HepG2 (cell line): ENCODE measurements around the gene PLCB1. TPM values are rescaled to one million over a fixed set of nuclear protein-coding genes. Genes with fewer than 3 reads are reported as not detected.

Experiments used
- ATAC-seq: fragments of 200-7000 bp; cut with Tn5 transposase; 3 replicates; pipeline ENCODE4 v1.9.1; 2020; ENCODE audit warnings: mild to moderate bottlenecking, moderate library complexity
- BruUV-seq: library from RNA; stranded (reverse); fragments of 400-500 nt; replicated peaks from 2 replicates; lab custom pipeline; 2021; lab: Mats Ljungman, UMichigan
- CTCF ChIA-PET: fragments of 300-600 bp; formaldehyde crosslinking; extraction: SDS; loops from one replicate; lab custom pipeline; 2021; ENCODE audit warnings: low total read pairs, inconsistent platforms, low intra/inter-chr PET ratio; lab: Yijun Ruan, JAX
- POLR2A ChIA-PET: fragments of 350-600 bp; sonication (Branson Sonifier 250); formaldehyde crosslinking; loops from one replicate; lab custom pipeline; 2020; ENCODE audit warnings: antibody characterized with exemption, inconsistent platforms; lab: Yijun Ruan, JAX
- DNase-seq: peaks from one replicate; pipeline ENCODE4 v3.0.0-alpha.2; 2015; ENCODE audit warnings: low spot score
- FAIRE-seq: peaks from 3 replicates; lab custom pipeline; 2011; peaks lifted over from hg19 to GRCh38; lab: Jason Lieb, UNC
- H2AFZ ChIP-seq: one replicate; pipeline ENCODE4 v1.6.1; 2011; ENCODE audit warnings: low read length, inconsistent platforms
- H3K27ac ChIP-seq: fragments of 300-600 bp; 3 replicates; pipeline ENCODE4 v1.8.0; 2011; ENCODE audit warnings: mixed run types, mild to moderate bottlenecking, mixed read lengths, low read length, inconsistent platforms; ENCODE audit not compliant: insufficient read depth; ENCODE audit errors: extremely low read length
- H3K27me3 ChIP-seq, 2 experiments: fragments of 200-600 bp in 1 of 2; 2 replicates in 1 of 2; 3 replicates in 1 of 2; pipeline versions ENCODE4 v1.6.0 to v1.8.0; 2011; ENCODE audit warnings: low read length in 2 of 2, mild to moderate bottlenecking in 2 of 2, moderate library complexity in 2 of 2, inconsistent platforms in 1 of 2; ENCODE audit not compliant: insufficient read depth in 2 of 2, control insufficient read depth in 1 of 2
- H3K36me3 ChIP-seq, 2 experiments: fragments of 200-600 bp in 1 of 2; replicated peaks in 1 of 2; 2 replicates in 1 of 2; 3 replicates in 1 of 2; pipeline versions ENCODE4 v1.5.1 to v1.8.0; 2011; ENCODE audit warnings: low read length in 2 of 2, inconsistent platforms in 1 of 2; ENCODE audit not compliant: insufficient read depth in 2 of 2, control insufficient read depth in 1 of 2
- H3K4me1 ChIP-seq: 2 replicates; pipeline ENCODE4 v1.5.1; 2012; ENCODE audit warnings: low read length, inconsistent platforms; ENCODE audit not compliant: insufficient read depth
- H3K4me2 ChIP-seq: 2 replicates; pipeline ENCODE4 v1.6.0; 2011; ENCODE audit warnings: low read depth, low read length, inconsistent platforms
- H3K4me3 ChIP-seq, 3 experiments: fragments of 200-600 bp in 1 of 3; sonication (generic), shearing (Covaris generic) in 1 of 3; replicated peaks in 1 of 3; 2 replicates each; pipeline ENCODE4 v1.5.1; 2011 to 2016; ENCODE audit warnings: low read length in 3 of 3, inconsistent platforms in 2 of 3, low read depth in 2 of 3, mild to moderate bottlenecking in 2 of 3, control low read depth in 1 of 3, mixed read lengths in 1 of 3; ENCODE audit not compliant: insufficient read depth in 1 of 3
- H3K79me2 ChIP-seq: one replicate; pipeline ENCODE4 v1.6.1; 2011; ENCODE audit warnings: low read length, inconsistent platforms; ENCODE audit not compliant: insufficient read depth
- H3K9ac ChIP-seq: 2 replicates; pipeline ENCODE4 v1.6.0; 2011; ENCODE audit warnings: mild to moderate bottlenecking, low read depth, low read length, inconsistent platforms; ENCODE audit not compliant: insufficient read depth
- H3K9me3 ChIP-seq: 2 replicates; pipeline ENCODE4 v1.5.1; 2012; ENCODE audit warnings: mild to moderate bottlenecking, low read length
- H4K20me1 ChIP-seq: 2 replicates; pipeline ENCODE4 v1.6.0; 2011; ENCODE audit warnings: inconsistent platforms, mild to moderate bottlenecking, low read length, moderate library complexity; ENCODE audit not compliant: insufficient read depth
- ARNTL ChIP-seq: sonication (generic); formaldehyde crosslinking; IDR thresholded peaks from 2 replicates; pipeline ENCODE4 v1.4.0; 2020; ENCODE audit warnings: mild to moderate bottlenecking, missing genetic modification reagents
- ATM ChIP-seq: fragments of 450-650 bp; IDR thresholded peaks from 2 replicates; pipeline ENCODE4 v1.7.1; 2017; ENCODE audit warnings: mild to moderate bottlenecking, borderline replicate concordance
- BORCS8-MEF2B ChIP-seq: sonication (generic); formaldehyde crosslinking; IDR thresholded peaks from 2 replicates; pipeline ENCODE4 v1.8.0; 2022; ENCODE audit warnings: mild to moderate bottlenecking, missing genetic modification reagents
- FOXP1 ChIP-seq, 2 experiments: fragments of 450-650 bp in 1 of 2; IDR thresholded peaks; 2 replicates each; pipeline ENCODE4 v1.6.1; 2017 to 2018; ENCODE audit warnings: antibody characterized with exemption in 1 of 2
- JDP2 ChIP-seq: sonication (generic); formaldehyde crosslinking; IDR thresholded peaks from 2 replicates; pipeline ENCODE4 v1.8.1; 2022; ENCODE audit warnings: missing genetic modification reagents, borderline replicate concordance
- JUND ChIP-seq: sonication (generic); formaldehyde crosslinking; IDR thresholded peaks from 2 replicates; pipeline ENCODE4 v1.8.0; 2022; ENCODE audit warnings: mild to moderate bottlenecking, missing genetic modification reagents
- TARDBP ChIP-seq: sonication (generic); formaldehyde crosslinking; IDR thresholded peaks from 2 replicates; pipeline ENCODE4 v1.8.0; 2022; ENCODE audit warnings: mild to moderate bottlenecking, missing genetic modification reagents
- ZNF430 ChIP-seq: sonication (generic); formaldehyde crosslinking; IDR thresholded peaks from 2 replicates; pipeline ENCODE4 v1.9.0; 2021; ENCODE audit warnings: mild to moderate bottlenecking, missing genetic modification reagents
- ZNF468 ChIP-seq: sonication (generic); formaldehyde crosslinking; IDR thresholded peaks from 2 replicates; pipeline ENCODE4 v1.8.0; 2022; ENCODE audit warnings: mild to moderate bottlenecking, moderate library complexity, missing genetic modification reagents
- ZNF547 ChIP-seq: sonication (generic); formaldehyde crosslinking; IDR thresholded peaks from 2 replicates; pipeline ENCODE4 v1.5.1; 2020; ENCODE audit warnings: mild to moderate bottlenecking, missing genetic modification reagents
- ZNF598 ChIP-seq: sonication (generic); formaldehyde crosslinking; IDR thresholded peaks from 2 replicates; pipeline ENCODE4 v1.5.1; 2020; ENCODE audit warnings: mild to moderate bottlenecking, missing genetic modification reagents, borderline replicate concordance
- ZNF644 ChIP-seq: IDR thresholded peaks from 2 replicates; pipeline ENCODE4 v1.6.1; 2016; ENCODE audit warnings: low read depth
- WGBS: methylation state at CpG from one replicate; pipeline ENCODE4 v1.1.6; 2017; ENCODE audit warnings: low lambda C conversion rate; 5-methylcytosine and 5-hydroxymethylcytosine counted together
- in situ Hi-C: cut with HindIII; loops from 2 replicates; pipeline ENCODE4 v1.10.0; 2017; ENCODE audit warnings: low pct_unique_long_range_greater_than_20kb; ENCODE audit not compliant: extremely low pct_ligation_motif_present
- intact Hi-C: fragments of 100-400 bp; cut with micrococcal nuclease; formaldehyde crosslinking; loops from one replicate; pipeline ENCODE4 v1.10.0; 2022; ENCODE audit not compliant: unreplicated experiment
- polyA plus RNA-seq, 8 experiments: library from polyadenylated mRNA; depleted of rRNA in 3 of 8; stranded (reverse) in 7 of 8; unstranded in 1 of 8; fragments of >200 nt; fragmentation: Illumina TruSeq in 4 of 8; extraction: Trizol in 4 of 8; gene quantifications; 2 replicates each; pipeline versions ENCODE4 v1.2.1 to v1.2.3, GENCODE V29; 2011 to 2016; ENCODE audit warnings: low read depth in 4 of 8, missing spikeins in 1 of 8, mixed read lengths in 1 of 8; ENCODE audit not compliant: insufficient read depth in 1 of 8
- total RNA-seq, 5 experiments: library from RNA; depleted of rRNA; stranded (reverse); fragments of >200 nt; fragmentation: Illumina TruSeq; extraction: Trizol; gene quantifications; 2 replicates each; pipeline ENCODE4 v1.2.3, GENCODE V29; 2016; ENCODE audit warnings: low read depth in 1 of 5
- TF ChIP-seq, protein P1 (sequence below): sonication (generic); formaldehyde crosslinking; IDR thresholded peaks from 2 replicates; pipeline ENCODE4 v1.5.0; 2020; ENCODE audit warnings: mild to moderate bottlenecking, low read depth, missing genetic modification reagents, borderline replicate concordance

The PLCB1 gene
- total and polyA plus RNA-seq, 2 of the 13 experiments (the other 11 are each of a cell fraction or from before 2014, with no cell fraction given): 42.4 to 55.9 TPM

- in situ Hi-C loops (no loop called here), intact Hi-C loops (no loop called here)
- DNase-seq (no peak), ATAC-seq (no peak), FAIRE-seq (no peak)
- no peaks in the 10 kb centered on the region for H3K9me3 ChIP-seq
- no peaks in the 10 kb centered on the region for H3K4me1 ChIP-seq
- no peaks in the 10 kb centered on the region for H3K27me3 ChIP-seq
- ChIA-PET CTCF (no interaction called here), POLR2A (no interaction called here)
- H3K79me2 ChIP-seq: no peaks in the 10 kb centered on the region
- no peak overlapping the region for H3K27ac ChIP-seq
- TF ChIP-seq ZNF547 (CRISPR knock-in tag): no peak
- no peak for TF ChIP-seq ZNF644
- no peak for TF ChIP-seq TARDBP
- TF ChIP-seq FOXP1 (IDR thresholded peaks at IDR 0.05): no peak
- no peak for TF ChIP-seq FOXP1 (CRISPR knock-in tag; IDR thresholded peaks at IDR 0.05)
- no peak for TF ChIP-seq ZNF468 (CRISPR knock-in tag)
- TF ChIP-seq BORCS8-MEF2B (CRISPR knock-in tag): no peak
- TF ChIP-seq ZNF430 (CRISPR knock-in tag): no peak
- TF ChIP-seq ARNTL: no peak
- TF ChIP-seq JUND (CRISPR knock-in tag): no peak
- no peak for TF ChIP-seq JDP2 (CRISPR knock-in tag)
- TF ChIP-seq, protein P1, sequence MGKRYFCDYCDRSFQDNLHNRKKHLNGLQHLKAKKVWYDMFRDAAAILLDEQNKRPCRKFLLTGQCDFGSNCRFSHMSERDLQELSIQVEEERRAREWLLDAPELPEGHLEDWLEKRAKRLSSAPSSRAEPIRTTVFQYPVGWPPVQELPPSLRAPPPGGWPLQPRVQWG: no peak
- no peak for TF ChIP-seq ATM
- TF ChIP-seq ZNF598 (CRISPR knock-in tag): no peak
- H4K20me1 ChIP-seq: no peaks in the 10 kb centered on the region
- 95% methylated on average over 3 of the region's 3 CpGs for WGBS
- BruUV-seq: no TSS peak
- H3K4me2 ChIP-seq: no peak overlapping the region
- peaks cover 0 to 4% of the 10 kb centered on the region in 2 experiments; a peak in 3 of 5 replicates for H3K36me3 ChIP-seq
- no peak overlapping the region for H3K4me3 ChIP-seq
- H2AFZ ChIP-seq: no peak overlapping the region
- no peak overlapping the region for H3K9ac ChIP-seq
Measured at GRCh38 chr20:8801686-8802085, 669.6 kb downstream of the PLCB1 start.
